ENCODE data around the gene SH3BP4. TPM values are rescaled to one million over a fixed set of nuclear protein-coding genes. Genes with fewer than 3 reads are reported as not detected.

SH3BP4 gene
- total and polyA plus RNA-seq, 2 of the 8 experiments (the other 6 are each of a cell fraction or from before 2014, with no cell fraction given), result 28.3 to 35.4 TPM

DNA sequence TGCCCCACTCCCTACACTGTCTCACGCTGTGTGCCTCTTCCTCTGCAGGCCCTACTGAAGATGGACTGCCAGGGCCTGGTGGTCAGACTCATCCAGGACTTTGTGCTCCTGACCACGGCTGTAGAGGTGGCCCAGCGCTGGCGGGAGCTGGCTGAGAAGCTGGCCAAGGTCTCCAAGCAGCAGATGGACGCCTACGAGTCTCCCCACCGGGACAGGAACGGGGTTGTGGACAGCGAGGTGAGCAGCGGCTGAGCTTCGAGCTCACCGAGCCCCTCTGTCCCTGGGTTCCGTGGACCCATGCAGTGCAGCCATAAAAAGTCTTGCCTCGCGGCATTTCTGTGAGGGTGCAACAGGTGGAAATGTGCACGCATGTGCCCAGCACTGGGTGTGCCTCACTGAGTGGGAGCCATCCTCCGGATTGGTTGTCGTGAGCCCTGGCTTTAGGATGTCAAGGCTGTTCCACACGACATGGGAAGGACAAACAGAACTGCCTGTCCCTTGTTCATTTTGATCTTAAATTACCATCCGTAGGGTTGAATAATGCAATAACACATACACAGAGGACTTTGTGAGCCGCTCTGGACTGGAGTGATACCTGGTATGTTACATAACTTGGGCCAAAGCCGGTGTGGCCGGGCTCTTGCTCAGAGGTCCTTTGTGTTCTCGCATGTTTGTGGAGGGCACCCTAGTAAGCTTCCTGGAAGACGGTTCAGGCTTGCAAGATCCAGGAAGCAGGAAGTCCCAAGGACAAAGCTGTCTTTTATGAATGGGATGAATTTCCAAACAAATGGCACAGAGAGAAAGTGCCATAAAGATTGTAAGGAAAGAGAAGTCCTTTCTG, 100.9 kb downstream of the SH3BP4 start (continued):
- no peak for TF ChIP-seq BRCA1 (IDR thresholded peaks at IDR 0.05; ENCODE audit: low read depth, low read length)
- TF ChIP-seq GTF2F1 (IDR thresholded peaks at IDR 0.05; ENCODE audit: borderline replicate concordance, low read depth, low read length), result no peak
- TF ChIP-seq SP2 (IDR thresholded peaks at IDR 0.05; ENCODE audit: low read length), result no peak
- TF ChIP-seq KDM4A (IDR thresholded peaks at IDR 0.05; ENCODE audit: low read depth, low read length, severe bottlenecking), result no peak
- TF ChIP-seq MAFK (IDR thresholded peaks at IDR 0.05; ENCODE audit: low read depth, low read length), result no peak
